Aorta (tissue), 5 donors: Measurements from ENCODE around the gene PPARG. TPM values are rescaled to one million over a fixed set of nuclear protein-coding genes. Genes with fewer than 3 reads are reported as not detected.

Experiments used
- ATAC-seq: fragments of 200-7000 bp; cut with Tn5 transposase; one replicate; pipeline ENCODE4 v1.9.1; 2022; ENCODE audit warnings: moderate library complexity; ENCODE audit not compliant: low FRiP score
- DNase-seq, 2 donors: peaks; one replicate each; pipeline ENCODE4 v3.0.0-alpha.2; 2020
- H3K27ac ChIP-seq, 2 donors: one replicate each; pipeline ENCODE4 v1.5.1; 2013; ENCODE audit warnings: low read length in 2 of 2, mild to moderate bottlenecking in 2 of 2, moderate library complexity in 2 of 2, control low read depth in 1 of 2, inconsistent platforms in 1 of 2, low read depth in 1 of 2
- H3K27me3 ChIP-seq, 2 donors: one replicate each; pipeline ENCODE4 v1.6.1; 2013; ENCODE audit warnings: control low read depth in 1 of 2, low read length in 1 of 2, mild to moderate bottlenecking in 1 of 2, moderate library complexity in 1 of 2; ENCODE audit not compliant: insufficient read depth in 2 of 2, control insufficient read depth in 1 of 2
- H3K36me3 ChIP-seq, 2 donors: one replicate each; pipeline ENCODE4 v1.6.1; 2013; ENCODE audit warnings: control low read depth in 1 of 2, low read length in 1 of 2, mild to moderate bottlenecking in 1 of 2; ENCODE audit not compliant: insufficient read depth in 2 of 2, control insufficient read depth in 1 of 2
- H3K4me1 ChIP-seq, 2 donors: one replicate each; pipeline ENCODE4 v1.6.1; 2013; ENCODE audit warnings: low read length in 2 of 2, control low read depth in 1 of 2, mild to moderate bottlenecking in 1 of 2, moderate library complexity in 1 of 2; ENCODE audit not compliant: insufficient read depth in 2 of 2, control insufficient read depth in 1 of 2
- H3K4me3 ChIP-seq, 2 donors: one replicate each; pipeline ENCODE4 v1.5.1; 2013; ENCODE audit warnings: low read length in 2 of 2, control low read depth in 1 of 2, mild to moderate bottlenecking in 1 of 2
- H3K9me3 ChIP-seq: one replicate; pipeline ENCODE4 v1.6.1; 2013; ENCODE audit warnings: mild to moderate bottlenecking, low read length; ENCODE audit not compliant: control insufficient read depth
- whole genome bisulfite sequencing, 2 donors: extraction: QIAGEN DNeasy Blood & Tissue Kit; methylation state at CpG; one replicate each; pipeline ENCODE4 v1.1.7; 2013; 5-methylcytosine and 5-hydroxymethylcytosine counted together
- intact Hi-C, 2 donors: fragments of 100-400 bp; cut with DNase I; formaldehyde crosslinking; loops; one replicate each; pipeline versions ENCODE4 v1.14.2 to v1.15.0; 2022
- polyA plus RNA-seq, 2 donors: library from polyadenylated mRNA; stranded (reverse); fragments of 200-250 nt; gene quantifications; one replicate each; pipeline ENCODE4 v1.2.3, GENCODE V29; 2013
- total RNA-seq, 2 donors: library from RNA; stranded (reverse); fragmentation: NEBNext Ultra II Directional; extraction: Animal tissue kit (Norgen Biotek cat#: 25700); gene quantifications; one replicate each; pipeline ENCODE4 v1.2.1, GENCODE V29; 2021
- donor health status: healthy with polysubstance abuse.
- donor health status: Bipolar disorder and iron deficiency.
- donor health status: DM: no; HTN: no; CAD: no.
- donor health status: DM: no; HTN: no; CAD: no.
- donor health status: DM: yes; HTN: yes; CAD: no.

Gene PPARG
- total and polyA plus RNA-seq, 4 donors: 5.1 to 21.0 (median 17.5) TPM

GRCh38 chr3:12415014-12415680 is 126.3 kb downstream of the PPARG start:
- H3K4me1 ChIP-seq: no peaks in the 10 kb centered on the region
- H3K9me3 ChIP-seq: no peaks in the 10 kb centered on the region
- peaks cover 0 to 1% of the 10 kb centered on the region in 2 donors for H3K27me3 ChIP-seq
- no peak for ATAC-seq
- DNase-seq: no peak
- H3K27ac ChIP-seq: no peak overlapping the region
- 81 to 91% methylated on average over 4 of the region's 4 CpGs for WGBS, 2 donors
- intact Hi-C loops: no loop called here
- H3K36me3 ChIP-seq: no peaks in the 10 kb centered on the region
- no peak overlapping the region for H3K4me3 ChIP-seq

- Histone ChIP-seq H3K27me3 (peaks cover 0 to 1% of the 10 kb centered on the region in 2 donors), H3K4me1 (no peaks in the 10 kb centered on the region), H3K4me3 (no peak overlapping the region), H3K9me3 (no peaks in the 10 kb centered on the region), H3K36me3 (no peaks in the 10 kb centered on the region), H3K27ac (no peak overlapping the region)
- no peak for ATAC-seq
- no peak for DNase-seq
- 86% methylated on average over 8 of the region's 8 CpGs for WGBS, 2 donors
- intact Hi-C loops: no loop called here
Measured at GRCh38 chr3:12416731-12417130, 127.9 kb downstream of the PPARG start.

DNA sequence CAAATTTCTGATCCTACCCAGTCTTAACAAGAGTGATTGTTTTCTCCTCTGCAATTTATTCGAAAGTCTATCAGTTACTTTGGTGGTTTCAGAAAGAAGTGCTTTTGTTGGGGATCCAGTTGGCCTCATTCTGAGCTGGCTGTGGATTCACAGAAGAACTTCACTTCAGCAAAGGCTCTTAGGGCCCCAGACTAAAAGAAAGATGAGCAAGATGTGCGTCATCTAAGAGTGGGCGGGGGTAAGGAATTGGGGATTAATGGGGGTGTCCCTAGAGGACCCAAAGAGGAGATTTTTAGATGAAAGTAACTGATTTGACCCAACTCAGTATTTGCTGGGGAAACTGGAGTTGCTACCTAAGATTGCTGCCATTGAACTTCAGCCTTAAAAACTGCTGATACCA is 131.5 kb downstream of the PPARG start:
- Histone ChIP-seq H3K27me3 (peaks cover 0 to 1% of the 10 kb centered on the region in 2 donors), H3K4me3 (no peak overlapping the region), H3K9me3 (no peaks in the 10 kb centered on the region), H3K4me1 (no peaks in the 10 kb centered on the region), H3K27ac (no peak overlapping the region), H3K36me3 (no peaks in the 10 kb centered on the region)
- DNase-seq: no peak
- intact Hi-C loops: no loop called here
- WGBS, 2 donors: 95 to 96% methylated on average over 3 of the region's 3 CpGs
- ATAC-seq: no peak

GRCh38 chr3:12421132-12421531 is 132.3 kb downstream of the PPARG start:
- WGBS, 2 donors: 83 to 86% methylated on average over 5 of the region's 5 CpGs
- ATAC-seq: no peak
- intact Hi-C loops: no loop called here

GRCh38 chr3:12423131-12423530 is 134.3 kb downstream of the PPARG start:
- intact Hi-C loops: no loop called here

More at GRCh38 chr3:12421132-12421531, 132.3 kb downstream of the PPARG start:
- no peak overlapping the region for H3K27ac ChIP-seq
- no peaks in the 10 kb centered on the region for H3K4me1 ChIP-seq
- H3K9me3 ChIP-seq: no peaks in the 10 kb centered on the region
- peaks cover 0 to 1% of the 10 kb centered on the region in 2 donors for H3K27me3 ChIP-seq
- DNase-seq: no peak
- no peak overlapping the region for H3K4me3 ChIP-seq
- H3K36me3 ChIP-seq: no peaks in the 10 kb centered on the region

GRCh38 chr3:12423918-12424630 is 135.2 kb downstream of the PPARG start:
- H3K36me3 ChIP-seq: no peaks in the 10 kb centered on the region
- ATAC-seq (peak; percentile 61), DNase-seq (no peak)
- H3K27me3 ChIP-seq: peaks cover 0 to 1% of the 10 kb centered on the region in 2 donors
- no peak overlapping the region for H3K4me3 ChIP-seq
- intact Hi-C loops: no loop called here
- WGBS, 2 donors: 16 to 18% methylated on average over 6 of the region's 6 CpGs
- H3K4me1 ChIP-seq: no peaks in the 10 kb centered on the region
- no peak overlapping the region for H3K27ac ChIP-seq
- H3K9me3 ChIP-seq: no peaks in the 10 kb centered on the region

More at GRCh38 chr3:12423131-12423530, 134.3 kb downstream of the PPARG start:
- no peak overlapping the region for H3K27ac ChIP-seq
- DNase-seq (no peak), ATAC-seq (no peak)
- H3K36me3 ChIP-seq: no peaks in the 10 kb centered on the region
- 73 to 81% methylated on average over 4 of the region's 4 CpGs for WGBS, 2 donors
- H3K4me3 ChIP-seq: no peak overlapping the region
- H3K4me1 ChIP-seq: no peaks in the 10 kb centered on the region
- no peaks in the 10 kb centered on the region for H3K9me3 ChIP-seq
- H3K27me3 ChIP-seq: peaks cover 0 to 1% of the 10 kb centered on the region in 2 donors

DNA sequence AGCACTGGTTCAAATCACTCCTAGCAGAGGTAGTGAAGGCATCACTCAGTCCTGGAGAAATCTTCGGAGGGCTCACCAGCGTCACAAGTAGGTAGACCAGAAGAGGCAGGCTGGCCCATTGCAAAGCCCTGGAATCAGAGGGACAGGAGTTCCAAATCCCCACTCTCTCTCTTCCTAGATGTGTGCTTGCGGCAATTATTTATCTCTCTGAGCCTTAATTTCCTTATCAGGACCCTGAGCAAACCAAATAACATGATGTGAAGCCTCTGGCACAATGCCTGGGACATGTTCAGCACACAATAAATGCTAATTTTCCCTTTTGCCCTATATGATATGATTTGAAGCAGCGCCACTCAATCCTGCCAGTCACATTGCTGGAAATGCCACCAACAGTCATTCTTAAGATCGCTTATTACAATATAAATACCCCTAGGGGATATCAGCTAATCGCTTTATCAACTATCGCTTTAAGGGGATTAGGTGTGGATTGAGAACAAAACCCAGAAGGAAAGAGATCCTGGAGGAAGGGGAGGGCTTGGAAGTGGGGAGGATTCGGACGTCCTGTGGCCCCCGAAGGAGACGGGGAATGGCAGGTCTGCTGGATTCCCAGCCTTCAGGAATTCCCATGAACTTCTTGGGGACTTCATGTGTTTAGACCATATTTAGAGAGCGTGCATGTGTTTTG is 135.9 kb downstream of the PPARG start:
- ATAC-seq: no peak
- H3K9me3 ChIP-seq: no peaks in the 10 kb centered on the region
- intact Hi-C loops: no loop called here
- no peaks in the 10 kb centered on the region for H3K36me3 ChIP-seq
- no peak overlapping the region for H3K27ac ChIP-seq
- DNase-seq: no peak
- H3K27me3 ChIP-seq: no peaks in the 10 kb centered on the region
- no peaks in the 10 kb centered on the region for H3K4me1 ChIP-seq
- WGBS, 2 donors: 56 to 58% methylated on average over 12 of the region's 12 CpGs
- H3K4me3 ChIP-seq: no peak overlapping the region

DNA sequence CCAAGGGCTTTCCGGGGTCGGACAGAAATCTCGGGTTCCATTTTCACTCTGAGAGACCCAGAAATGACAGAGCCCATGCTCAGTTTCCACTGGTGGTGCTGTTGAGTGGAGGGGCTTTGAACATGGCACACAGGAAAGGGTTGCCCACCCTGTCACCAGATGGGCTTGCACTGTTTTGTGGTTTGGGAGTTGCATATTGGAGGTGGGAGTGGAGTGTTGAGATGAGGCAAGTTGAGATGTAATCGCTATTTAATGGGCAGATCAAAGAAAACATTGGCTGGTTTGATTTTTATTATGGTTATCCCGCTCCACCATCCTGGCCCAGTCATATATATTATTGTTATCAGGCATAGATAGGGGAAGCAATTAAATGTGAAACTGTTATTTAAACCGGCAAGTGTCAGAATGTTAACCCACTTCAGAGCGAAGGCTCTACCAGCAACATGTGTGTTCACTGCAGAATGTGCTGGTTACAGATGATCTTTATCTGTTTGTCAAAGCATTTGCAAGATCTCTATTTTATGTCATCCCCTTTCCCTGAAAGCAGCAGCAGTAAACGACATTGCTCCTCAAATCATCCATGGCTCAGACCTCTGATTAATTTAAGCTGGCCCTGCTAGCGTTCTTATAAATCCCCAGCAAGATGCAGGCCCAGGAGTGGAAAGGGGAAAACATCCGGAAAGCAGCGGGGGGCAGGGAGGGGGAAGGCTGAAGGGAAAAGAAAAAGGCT is 137.1 kb downstream of the PPARG start:
- Histone ChIP-seq H3K27me3 (no peaks in the 10 kb centered on the region), H3K36me3 (no peaks in the 10 kb centered on the region), H3K4me3 (no peak overlapping the region), H3K27ac (no peak overlapping the region), H3K4me1 (no peaks in the 10 kb centered on the region), H3K9me3 (no peaks in the 10 kb centered on the region)
- 81 to 86% methylated on average over 11 of the region's 11 CpGs for WGBS, 2 donors
- DNase-seq (no peak), ATAC-seq (no peak)
- intact Hi-C loops: no loop called here
